Right lobe of liver (tissue), 4 donors: Measurements from ENCODE around the gene ALG3.

Source experiments
- CTCF ChIP-seq, 4 donors: fragments of 200-600 bp in 3 of 4; fragments of 450-650 bp in 1 of 4; IDR thresholded peaks; one replicate each; pipeline versions ENCODE4 v1.5.1 to v1.8.0; 2016 to 2022; ENCODE audit warnings: antibody characterized with exemption in 4 of 4, mild to moderate bottlenecking in 2 of 4
- POLR2A ChIP-seq: fragments of 450-650 bp; IDR thresholded peaks from one replicate; pipeline ENCODE4 v1.6.1; 2017; ENCODE audit warnings: antibody characterized with exemption, mild to moderate bottlenecking
- donor health status: DM: no; HTN: no; CAD: no.
- donor health status: DM: no; HTN: no; CAD: no.
- donor health status: DM: no; HTN: yes; CAD: no.

- TF ChIP-seq CTCF (IDR thresholded peaks at IDR 0.05) (no peak), POLR2A (no peak)
Measured at GRCh38 chr3:184238246-184238818, 10.4 kb downstream of the ALG3 start.
